HG03103 (cell line): ENCODE data around the gene AIP.
"Not testable (repeated sequence)": the region's sequence is repeated elsewhere in the genome, so short reads cannot be mapped to it uniquely, and the experiment has no call there.

Source experiments
- ATAC-seq: cut with Tn5 transposase; IDR thresholded peaks from one replicate; pipeline ENCODE4 v1.9.1; 2021; ENCODE audit warnings: low read depth; ENCODE audit not compliant: unreplicated experiment

AIP gene

DNA sequence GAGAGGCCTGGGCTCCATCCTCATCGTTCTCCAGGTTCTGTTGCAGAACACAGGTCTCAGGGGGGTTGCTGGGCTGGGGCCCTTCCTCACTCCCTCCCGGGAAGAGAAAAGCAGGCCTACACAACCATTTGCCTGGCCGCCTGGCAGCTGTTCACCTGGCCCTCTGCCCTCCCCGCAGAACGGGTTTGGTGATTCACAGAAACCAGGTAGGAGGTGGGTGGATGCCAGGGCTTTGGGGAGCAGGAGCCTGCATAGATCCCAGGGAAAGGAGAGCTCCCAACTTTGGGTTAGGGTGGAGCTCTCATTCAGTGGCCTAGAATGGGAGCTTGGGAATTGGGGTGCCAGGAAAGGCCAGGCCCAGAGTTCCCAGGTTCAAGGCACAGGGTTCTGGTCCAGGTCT, 14.8 kb upstream of the AIP start:
- ATAC-seq = no peak

DNA sequence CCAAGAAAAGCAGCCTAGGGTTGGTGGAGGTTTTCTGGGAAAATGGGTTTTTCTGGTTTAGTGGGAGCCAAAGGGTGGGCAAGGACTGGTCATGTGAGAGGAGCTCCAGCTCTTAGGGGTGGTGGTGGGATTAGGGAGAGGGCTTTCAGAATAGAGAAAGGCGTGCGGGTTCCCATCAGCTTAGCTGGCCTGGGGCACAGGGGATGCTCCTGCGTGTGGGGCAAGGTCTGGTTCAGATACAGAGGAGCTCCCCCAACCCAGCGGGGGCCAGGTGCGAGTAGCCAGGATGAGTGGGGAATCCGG, 14.4 kb upstream of the AIP start:
- no peak for ATAC-seq

DNA sequence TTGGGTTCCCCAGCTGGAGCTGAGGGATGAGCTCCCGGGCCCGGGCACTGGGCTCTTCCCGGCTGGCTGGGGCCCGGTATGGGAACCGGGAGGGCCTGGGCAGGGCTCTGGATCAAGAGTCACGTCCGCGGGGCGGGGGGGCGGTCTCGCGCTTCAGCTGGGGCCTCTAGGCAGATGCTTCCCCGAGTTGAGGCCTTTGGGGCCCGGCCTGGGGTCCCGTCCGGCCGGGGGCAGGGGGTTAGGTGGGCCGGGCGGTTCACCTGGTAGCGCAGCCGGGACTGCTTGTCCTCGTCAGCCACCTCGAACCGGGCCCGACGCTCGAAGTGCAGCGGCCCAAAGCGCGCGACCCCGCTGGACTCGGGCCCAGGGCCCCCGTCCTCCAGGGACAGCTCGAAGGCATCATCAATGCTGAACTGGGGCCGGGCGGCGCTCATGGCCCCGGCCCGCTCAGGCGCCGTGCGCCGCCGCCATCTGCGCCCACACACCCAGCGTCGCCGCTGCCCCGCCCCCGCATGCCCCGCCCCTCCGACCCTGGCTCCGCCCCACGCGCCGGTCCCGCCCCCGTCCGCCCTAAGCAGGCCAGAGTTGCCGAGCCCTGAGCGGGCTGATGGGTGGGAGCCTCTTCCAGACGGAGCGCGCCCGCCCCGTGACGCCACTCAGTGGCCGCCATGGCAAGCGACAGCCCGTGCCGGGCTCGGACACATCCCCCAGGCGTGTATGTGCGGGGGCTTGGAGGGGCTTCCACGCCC, 13.9 kb upstream of the AIP start, which contains the start of gene TMEM134:
Gene TMEM134, minus strand, starts transcription at position 493 of the 749 bp plus-strand sequence. Its CDS starts 59 bp downstream, at position 434.
- peak; percentile 45 for ATAC-seq

DNA sequence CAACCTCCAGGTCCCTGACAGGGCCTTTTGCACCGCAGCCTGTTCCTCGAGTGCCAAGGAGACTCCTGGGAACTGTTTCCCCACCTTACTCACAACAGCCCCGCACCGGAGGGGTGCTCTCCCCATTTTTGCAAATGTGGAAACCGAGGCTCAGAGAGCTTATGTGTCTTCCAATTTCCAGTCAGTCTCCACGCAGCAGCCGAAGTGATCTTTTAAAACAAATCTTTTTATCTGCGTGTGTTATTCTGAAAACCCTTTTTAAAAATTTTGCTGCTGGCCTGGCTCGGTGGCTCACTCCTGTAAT, 13.4 kb upstream of the AIP start:
- ATAC-seq = no peak

DNA sequence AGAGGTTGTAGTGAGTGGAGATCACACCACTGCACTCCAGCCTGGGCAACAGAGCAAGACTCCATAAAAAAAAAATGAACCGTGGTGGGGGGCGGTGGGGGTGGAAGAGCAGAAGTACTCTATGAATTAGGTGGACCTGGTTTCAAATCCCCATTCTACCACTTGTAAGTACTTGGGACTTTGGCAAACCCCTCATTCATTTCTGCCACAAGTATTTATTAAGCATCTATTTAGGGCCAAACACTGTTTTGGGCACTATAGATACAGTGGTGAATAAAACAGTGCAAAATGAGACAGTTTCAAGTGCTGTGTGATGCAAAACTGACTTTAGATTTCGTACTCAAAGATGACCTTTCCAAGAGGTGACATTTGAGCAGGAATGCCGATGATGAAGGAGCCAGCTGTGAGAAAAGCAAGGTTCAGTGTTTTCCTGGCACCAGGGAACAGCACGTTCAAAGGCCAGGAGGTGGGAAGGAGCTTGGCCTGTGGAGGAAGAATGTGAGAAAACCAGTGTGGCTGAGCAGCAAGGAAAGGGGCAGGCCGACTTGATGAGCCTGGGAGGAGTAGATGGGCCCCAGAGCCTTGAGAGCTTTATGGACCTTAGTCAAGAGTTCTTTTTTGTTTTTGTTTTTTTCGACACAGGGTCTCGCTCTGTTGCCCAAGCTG, 12.4 kb upstream of the AIP start:
- no peak for ATAC-seq

DNA sequence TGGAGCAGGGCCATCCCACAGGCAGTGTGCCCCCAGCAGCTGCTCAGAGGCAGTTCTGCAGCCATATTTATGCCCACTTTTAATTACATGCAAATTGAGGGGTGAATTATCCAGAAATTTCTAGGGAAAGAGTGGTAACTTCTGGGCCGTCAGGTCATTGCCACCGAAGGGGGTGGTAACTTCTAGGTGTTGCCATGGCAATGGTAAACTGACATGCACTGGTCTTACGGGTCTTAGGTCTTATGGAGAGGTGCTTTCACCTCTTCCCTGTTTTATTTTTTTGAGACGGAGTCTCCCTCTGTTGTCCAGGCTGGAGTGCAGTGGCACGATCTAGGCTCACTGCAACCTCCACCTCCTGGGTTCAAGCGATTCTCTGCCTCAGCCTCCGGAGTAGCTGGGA, 9.9 kb upstream of the AIP start:
- no peak for ATAC-seq

DNA sequence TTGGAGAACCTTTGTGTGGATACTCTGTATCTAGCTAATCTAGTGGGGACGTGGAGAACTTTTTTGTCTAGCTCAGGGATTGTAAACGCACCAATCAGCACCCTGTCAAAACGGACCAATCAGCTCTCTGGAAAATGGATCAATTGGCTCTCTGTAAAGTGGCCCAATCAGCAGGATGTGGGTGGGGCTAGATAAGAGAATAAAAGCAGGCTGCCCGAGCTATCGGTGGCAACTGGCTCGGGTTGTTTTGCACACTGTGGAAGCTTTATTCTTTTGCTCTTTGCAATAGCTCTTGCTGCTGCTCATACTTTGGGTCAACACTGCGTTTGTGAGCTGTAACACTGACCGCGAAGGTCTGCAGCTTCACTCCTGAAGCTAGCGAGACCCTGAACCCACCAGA, 6.1 kb upstream of the AIP start:
- not testable (repeated sequence) for ATAC-seq

DNA sequence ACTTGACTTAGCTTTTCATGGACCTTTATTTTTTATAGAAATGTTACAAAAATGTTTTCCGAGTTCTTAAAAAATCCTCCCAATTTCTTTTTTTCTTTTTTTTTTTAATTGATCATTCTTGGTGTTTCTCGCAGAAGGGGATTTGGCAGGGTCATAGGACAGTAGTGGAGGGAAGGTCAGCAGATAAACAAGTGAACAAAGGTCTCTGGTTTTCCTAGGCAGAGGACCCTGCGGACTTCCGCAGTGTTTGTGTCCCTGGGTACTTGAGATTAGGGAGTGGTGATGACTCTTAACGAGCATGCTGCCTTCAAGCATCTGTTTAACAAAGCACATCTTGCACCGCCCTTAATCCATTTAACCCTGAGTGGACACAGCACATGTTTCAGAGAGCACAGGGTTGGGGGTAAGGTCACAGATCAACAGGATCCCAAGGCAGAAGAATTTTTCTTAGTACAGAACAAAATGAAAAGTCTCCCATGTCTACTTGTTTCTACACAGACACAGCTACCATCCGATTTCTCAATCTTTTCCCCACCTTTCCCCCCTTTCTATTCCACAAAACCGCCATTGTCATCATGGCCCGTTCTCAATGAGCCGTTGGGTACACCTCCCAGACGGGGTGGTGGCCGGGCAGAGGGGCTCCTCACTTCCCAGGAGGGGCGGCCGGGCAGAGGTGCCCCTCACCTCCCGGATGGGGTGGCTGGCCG, 5.3 kb upstream of the AIP start:
- ATAC-seq = not testable (repeated sequence)

DNA sequence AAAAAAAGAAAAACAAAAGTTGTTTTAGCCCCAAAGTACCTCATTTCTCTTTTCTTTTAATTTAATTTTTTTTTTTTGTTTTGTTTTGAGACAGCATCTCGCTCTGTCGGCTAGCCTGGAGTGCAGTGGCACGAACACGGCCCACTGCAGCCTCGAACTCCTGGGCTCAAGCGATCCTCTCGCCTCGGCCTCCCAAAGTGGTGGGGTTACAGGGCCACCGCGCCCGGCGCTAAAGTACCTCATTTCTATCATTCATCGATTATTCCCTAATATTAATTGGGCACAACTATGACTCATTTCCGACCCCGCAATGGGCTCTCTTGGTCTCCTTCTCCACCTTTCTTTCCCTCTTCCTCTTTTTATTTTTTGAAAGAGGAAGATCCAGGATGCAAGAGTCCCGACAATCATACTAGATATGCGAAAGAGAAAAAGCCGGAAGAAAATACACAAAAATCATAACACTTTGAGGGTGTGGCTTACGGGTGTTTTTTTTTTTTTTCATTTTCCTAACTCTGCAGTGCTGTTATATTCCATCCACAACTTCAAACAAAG, 475 bp upstream of the AIP start:
- ATAC-seq = no peak

DNA sequence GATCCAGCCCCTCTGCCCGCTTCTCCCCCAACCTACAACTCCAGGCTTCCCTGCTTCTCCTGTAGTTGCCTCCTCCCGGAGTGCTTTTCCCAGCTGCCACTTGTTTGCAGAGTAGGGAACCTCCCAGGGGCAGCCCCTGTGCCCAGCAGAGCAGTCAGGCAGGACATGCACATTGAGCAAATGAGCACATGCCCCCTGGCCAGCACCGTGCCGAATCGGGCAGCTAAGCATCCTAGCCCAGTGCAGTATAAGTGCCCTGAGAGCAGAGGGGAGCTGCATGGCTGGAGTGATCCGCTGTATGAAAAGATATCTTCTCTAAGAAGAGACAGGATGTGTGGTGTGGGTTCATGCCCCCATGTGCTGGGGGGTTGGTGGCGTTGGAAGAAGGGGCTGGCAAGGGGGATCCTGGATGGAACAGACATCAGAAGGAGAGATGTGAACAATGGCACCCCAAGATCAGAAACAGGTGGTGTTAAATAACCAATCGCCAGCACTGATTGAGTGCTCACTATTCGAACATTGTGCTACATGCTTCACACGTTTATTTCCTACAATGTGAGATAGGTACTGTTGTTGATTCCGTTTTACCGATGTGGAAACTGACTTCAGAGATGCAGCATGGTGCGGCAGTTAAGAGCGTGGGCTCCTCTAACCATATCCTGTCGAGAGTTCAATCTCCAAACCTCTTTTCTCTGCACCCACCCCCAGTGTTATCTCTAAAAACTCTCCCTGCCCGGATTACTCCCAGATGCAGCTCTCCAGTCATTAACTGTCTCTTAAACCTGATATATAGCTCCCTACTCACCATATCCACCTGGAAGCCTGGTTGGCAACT, 1.2 kb downstream of the AIP start:
- ATAC-seq = no peak

DNA sequence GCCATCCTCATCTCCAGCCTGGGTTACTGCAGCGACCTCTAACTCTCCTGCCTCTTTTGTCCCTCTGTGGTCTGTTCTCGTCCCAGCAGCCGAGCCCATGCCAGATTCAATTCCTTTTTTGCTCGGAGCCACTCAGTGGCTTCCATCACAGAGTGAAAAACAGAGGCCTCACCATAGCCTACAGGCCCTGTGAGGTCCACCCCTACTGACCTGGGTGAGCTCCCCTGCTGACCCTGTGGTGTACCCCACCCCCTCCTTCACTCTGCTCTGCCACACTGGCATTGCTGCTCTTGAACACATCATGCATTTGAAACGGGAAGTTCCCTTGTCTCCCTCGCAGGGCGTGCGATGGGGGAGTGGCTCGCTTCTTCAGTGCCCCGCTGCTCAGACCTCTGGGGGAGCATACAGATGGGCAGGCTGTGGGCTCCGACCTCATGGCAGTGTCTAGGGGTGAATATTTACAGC, 2.1 kb downstream of the AIP start:
- ATAC-seq = no peak

DNA sequence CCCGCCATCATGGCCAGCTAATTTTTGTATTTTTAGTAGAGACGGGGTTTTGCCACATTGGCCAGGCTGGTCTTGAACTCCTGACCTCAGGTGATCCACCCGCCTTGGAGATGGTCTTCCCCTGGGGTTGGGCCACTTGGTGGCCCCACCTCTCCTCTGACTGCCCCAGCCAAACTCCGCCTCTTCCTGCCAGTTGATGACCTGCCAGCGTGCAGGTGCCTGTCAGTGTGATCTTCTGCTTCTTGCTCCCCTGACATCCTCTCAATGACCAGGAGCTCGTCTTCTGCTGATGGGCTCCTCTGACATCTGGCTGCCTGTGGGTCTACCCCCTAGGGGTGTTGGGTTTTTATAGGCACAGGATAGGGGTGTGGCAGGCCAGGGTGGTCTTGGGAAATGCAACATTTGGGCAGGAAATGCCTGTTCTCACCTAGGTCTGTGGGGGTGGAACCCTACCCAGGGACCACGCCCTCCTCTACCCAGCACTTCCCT, 3.1 kb downstream of the AIP start:
- not testable (repeated sequence) for ATAC-seq

DNA sequence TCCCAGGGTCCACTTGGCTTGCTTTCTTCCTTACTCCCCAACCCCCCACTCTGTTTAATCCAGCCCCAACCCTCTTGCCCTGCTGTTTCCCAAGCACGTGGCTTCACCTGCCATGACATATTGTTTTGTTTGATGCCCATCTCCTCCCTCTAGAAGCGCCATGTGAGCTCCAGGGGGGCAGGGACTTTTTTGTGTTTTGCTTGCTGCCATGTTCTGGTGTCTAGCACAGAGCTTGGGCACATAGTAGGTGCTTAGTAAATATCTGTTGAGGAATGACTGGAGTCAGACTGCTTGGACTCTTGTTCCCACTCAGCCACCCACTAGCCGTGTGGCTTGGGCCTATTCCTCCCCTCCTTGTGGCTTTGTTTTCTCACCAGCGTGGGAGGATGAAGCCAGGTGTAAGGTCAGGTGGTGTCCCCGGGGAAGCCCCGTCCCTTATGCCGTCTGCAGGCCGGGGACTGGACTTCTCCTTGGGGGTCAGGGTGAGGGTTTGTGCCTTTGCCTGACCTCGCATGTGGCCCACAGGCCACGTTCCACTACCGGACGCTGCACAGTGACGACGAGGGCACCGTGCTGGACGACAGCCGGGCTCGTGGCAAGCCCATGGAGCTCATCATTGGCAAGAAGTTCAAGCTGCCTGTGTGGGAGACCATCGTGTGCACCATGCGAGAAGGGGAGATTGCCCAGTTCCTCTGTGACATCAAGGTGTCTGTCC, 3.8 kb downstream of the AIP start:
- no peak for ATAC-seq

DNA sequence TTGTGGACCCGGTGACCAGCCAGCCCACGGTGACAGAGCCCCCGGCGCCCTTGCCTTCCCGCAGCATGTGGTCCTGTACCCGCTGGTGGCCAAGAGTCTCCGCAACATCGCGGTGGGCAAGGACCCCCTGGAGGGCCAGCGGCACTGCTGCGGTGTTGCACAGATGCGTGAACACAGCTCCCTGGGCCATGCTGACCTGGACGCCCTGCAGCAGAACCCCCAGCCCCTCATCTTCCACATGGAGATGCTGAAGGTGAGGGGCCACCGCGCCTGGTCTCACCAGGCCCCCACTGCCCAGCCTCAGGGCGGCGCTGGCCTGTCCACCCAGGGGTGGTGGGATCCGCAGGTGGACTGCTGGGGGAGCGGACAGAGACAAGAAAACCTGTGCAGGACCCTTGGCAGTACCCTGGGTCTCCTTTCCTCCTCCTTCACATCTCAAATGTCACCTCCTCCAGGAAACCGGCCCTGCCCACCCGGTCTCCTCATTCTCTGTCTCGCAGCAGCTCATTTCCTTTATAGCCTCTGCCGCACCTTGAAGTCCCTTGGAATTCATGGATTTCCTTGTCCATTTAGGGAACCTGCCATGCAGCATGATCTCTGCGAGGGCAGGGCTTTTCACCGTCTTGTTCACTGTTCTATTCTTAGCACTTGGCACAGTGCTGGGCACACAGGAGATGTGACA, 6.5 kb downstream of the AIP start:
- no peak for ATAC-seq

DNA sequence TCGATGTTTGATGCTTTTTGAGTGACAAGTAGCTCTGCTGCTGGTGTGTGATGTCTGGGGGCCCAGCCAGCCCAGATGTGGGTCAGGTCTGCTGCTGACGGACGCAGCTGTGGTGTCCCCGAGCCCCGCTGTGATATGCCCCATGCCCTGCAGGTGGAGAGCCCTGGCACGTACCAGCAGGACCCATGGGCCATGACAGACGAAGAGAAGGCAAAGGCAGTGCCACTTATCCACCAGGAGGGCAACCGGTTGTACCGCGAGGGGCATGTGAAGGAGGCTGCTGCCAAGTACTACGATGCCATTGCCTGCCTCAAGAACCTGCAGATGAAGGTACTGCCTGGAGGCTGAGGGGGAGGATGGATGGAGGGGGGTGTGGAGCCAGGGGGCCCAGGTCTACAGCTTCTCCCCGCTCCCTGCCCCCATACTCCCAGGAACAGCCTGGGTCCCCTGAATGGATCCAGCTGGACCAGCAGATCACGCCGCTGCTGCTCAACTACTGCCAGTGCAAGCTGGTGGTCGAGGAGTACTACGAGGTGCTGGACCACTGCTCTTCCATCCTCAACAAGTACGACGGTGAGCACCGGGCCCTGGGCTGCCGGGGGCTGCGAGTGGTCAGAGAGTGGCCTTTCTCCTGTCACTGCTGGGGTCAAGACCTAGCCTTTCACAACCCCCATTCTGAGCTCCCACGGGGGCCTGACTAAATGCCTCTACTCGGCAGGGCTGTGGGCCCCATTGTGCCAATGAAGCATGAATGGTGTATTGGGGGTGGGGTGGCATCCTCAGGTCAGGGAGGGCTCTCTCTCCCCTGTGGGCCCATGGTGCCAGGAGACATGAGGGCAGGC, 7.3 kb downstream of the AIP start:
- ATAC-seq = no peak

DNA sequence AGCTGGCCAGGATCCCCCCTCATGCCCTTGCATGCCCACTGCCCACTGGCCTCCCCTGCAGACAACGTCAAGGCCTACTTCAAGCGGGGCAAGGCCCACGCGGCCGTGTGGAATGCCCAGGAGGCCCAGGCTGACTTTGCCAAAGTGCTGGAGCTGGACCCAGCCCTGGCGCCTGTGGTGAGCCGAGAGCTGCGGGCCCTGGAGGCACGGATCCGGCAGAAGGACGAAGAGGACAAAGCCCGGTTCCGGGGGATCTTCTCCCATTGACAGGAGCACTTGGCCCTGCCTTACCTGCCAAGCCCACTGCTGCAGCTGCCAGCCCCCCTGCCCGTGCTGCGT, 7.9 kb downstream of the AIP start:
- no peak for ATAC-seq

DNA sequence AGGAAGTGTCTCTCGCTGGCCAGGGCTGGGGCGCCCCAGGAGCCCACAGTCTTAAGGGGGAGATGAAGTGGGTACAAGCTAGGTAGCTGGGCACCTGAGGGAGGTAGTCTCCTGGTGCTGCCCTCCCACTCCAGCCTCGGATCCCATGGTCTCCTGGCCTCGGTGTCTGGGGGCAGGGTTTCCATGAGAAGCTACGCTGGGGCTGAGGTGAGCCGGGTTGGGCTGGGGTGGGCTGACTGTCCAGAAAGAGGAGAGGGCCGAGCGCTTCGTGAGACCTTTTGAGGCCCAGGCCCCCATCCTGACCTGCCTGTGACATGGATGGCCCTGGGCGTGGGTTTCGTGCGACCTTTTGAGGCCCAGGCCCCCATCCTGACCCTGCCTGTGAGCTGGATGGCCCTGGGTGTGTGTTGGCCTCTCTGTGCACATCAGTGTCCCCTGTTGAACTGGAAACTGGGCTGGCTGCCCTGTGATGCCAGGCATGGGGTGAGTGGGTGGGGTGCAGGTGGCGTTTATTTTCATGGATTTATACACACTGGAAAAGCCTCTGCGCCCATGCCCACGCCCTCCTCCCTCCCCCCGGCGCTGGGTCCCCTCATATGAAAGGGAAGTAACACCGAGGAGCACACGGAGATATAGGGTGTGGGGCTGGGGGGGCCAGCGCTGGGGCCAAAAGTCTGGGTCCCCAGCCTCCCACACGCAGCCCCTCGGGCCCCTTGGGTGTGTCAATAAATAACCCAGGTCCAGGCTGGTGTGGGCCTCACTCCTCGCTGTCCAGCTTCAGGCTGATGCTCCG, 8.6 kb downstream of the AIP start:
- ATAC-seq = no peak
